ENCODE measurements around the gene HCRTR1.
A peak's percentile ranks its signal among the peaks of the same experiment; 100 is the strongest.

HCRTR1 gene

DNA sequence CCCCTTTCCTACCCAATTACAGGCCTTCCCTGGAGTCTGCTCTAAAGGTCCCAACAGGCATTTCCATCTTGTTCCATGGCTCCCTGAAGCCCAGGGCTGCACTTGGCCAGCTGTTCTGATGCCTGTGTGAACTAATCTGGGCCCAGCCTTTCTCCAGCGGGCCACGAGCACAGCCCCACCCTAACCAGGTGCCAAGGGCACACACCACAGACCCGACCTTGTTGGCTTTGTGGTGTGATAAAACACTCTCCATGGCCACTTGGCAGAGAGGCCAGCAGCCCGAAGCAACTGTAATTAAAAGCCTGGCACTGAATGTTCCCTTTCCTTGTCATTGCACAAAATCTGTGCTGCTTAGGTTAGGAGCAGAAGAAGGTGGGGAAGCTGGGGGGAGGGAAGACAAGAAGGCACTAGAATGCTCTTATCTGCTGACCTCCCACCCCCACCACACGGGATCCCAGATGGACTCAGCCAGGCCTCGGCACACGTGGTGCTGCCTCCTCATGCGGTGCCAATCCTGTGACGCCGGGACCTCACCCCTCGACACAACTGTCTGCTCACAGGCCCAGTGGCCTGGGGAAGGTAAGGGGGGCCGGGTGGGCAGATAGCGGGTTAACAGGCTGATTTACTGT lies 9.9 kb downstream of the HCRTR1 start:
- no peak for DNase-seq

DNA sequence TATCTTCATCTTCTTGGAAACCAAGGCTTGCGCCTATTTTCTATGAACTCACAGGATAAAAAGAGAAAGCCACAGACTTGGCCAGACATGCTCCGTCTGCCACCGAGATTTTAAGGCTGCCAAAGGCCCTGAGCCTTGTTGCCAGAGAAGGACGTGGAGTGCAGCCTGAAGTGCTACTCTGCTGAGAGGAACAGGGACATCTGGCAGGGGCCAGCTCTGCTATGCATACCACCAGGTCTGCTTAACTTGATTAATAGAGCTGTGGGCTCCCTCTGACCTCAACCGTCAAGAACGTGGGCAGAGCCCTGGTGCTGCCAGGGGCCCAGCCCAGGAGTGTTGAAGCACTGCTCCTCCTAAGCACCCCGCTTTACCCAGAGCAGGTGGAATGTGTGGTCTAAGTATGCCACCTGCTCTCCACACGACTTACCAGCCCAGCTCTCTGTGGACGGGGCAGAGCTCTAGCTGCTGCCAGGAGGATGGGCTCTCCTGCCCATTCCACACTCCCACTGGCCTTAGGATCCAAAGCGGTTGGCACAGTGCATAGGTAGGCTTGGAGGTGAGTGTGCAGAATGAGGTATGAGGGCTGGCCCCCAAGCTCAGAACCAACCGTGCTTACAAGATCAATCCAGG lies 10.6 kb downstream of the HCRTR1 start:
- no peak for DNase-seq

DNA sequence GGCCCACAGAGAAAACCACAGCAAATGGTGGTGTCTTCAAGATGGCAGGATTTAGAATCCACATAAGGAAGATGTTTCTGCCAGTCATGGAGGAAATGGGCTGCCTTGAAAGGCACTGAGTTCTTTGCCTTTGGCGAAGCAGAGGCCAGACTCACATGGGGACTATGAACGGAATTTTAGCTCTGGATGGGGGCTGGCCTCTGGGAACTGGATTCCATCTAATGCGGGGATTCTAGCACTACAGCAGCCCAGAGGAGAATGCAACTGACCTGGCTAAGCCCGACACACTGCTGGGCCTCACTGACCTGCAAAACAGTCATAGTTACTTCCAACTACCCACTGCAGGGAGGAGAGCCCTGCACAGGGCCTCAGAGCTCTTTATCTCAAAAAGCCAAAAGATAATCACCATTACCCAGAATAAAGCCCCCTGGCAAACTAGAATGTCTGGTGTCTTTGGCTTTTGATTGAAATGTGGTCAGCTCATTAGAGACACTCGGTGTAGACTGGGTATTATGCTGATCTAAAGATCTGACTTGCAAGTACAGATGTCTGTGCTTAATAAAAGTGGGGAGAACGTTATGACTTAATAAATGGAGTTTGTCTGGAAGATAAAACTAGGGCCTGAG lies 11.6 kb downstream of the HCRTR1 start:
- DNase-seq, result no peak

DNA sequence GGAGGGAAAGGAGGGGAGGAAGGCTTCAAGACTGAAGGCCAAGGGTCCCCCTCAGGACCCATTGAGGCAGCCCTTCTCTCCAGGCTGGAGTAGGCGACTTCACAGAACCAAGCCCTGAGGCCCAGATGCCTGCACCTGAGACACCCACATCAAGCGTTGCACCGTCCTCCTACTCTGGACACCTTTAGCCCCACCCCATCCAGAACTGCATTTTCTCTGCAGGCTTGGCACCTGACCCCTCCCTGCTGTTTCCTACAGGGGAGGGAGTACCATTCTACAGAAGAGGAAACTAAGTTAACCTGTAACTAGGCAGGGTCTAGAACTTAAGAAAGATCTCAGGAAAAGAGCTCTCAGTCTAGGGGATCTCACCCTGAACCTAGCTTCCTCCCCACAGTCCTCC lies 15.2 kb downstream of the HCRTR1 start:
- DNase-seq, result no peak

DNA sequence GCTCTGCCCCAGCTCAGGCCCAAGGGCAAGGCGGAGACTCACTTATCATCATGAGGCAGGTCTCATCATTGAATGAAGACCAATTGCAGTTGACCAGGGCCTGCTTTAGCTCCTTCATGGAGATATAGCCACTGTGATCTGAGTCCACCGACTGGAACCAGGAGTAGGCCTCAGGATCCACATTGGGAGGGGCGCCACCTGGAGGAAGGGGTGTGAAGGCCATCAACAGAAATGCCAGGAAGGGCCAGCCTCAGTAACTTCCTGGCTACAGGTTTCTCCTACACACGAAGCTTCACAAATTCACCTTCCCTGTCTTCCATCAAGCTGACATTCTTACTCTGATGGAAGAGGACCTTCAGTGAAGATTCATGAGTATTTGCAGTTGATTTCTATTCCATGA lies 15.6 kb downstream of the HCRTR1 start:
- DNase-seq, result peak; percentile 13 to 17

DNA sequence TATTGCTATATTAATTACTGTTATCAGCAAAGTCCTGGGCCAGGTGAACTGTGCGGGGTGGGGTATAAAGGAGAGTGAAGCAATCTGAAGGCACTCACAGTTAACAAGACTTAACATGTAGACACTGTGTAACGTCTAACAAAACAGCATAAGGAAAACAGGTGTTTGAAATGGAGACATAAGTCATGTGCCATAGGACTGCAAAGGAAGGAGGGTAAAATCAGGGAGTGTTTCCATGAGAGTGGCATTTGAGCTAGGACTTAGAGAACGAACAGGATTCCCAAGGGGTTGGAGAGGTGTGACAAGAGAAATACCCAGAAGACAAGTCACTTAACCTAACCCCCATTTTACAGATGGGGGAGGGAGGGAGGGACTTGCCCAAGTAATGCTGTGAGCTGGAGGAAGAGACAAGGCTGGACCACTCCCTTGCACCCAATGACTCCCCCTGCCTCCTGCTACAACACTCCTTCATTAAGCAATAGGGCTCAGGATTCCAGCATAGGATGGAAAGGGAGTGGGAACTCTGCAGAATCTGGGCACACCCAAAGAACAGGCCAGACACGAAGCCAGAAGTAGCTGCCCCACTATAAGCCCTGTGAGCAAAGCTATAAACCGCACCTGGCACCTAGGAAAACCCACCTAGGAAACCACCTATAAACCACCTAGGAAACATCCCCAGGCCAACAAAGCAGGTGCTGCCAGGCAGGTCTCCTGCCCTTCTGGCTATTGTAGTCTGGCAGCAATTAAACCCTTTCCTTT lies 20.6 kb downstream of the HCRTR1 start:
- DNase-seq, result no peak

DNA sequence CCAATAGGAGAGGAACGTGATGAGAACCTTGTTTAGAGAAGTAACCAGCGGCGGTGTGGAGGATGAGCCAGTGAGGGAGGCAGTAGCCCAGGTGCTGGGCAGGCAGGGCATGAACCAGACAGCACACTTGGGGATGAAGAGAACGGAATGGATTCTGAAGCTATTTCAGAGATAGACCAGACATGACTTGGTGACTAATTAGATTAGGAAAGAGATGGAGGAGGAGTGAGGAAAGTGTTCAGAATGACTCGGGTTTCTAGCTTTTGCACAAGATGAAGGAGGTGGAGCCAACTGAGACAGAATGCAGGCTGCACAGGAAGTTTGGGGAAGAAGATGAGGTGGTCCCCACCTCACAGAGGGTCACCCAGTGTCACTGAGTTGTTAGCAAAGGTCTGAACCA lies 22.1 kb downstream of the HCRTR1 start:
- DNase-seq, result no peak

DNA sequence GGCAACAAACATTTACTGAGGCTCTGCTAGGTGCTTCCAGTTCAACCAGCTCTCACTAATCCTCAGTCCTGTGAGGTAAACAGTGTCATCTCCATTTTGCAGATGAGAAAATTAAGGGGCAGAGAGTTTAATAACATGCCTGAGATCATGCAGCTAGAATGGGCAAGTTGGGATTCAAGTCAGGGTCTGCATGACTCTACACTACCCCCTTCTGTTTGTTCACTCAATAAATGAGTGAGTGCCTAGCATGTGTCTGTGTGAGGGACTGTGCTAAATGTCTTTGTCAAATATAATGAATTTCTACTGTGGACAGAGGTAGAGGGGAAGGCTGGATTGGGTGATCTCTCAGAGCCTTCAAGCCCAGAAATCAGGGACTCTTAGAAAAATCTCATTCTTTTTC lies 22.7 kb downstream of the HCRTR1 start:
- no peak for DNase-seq

DNA sequence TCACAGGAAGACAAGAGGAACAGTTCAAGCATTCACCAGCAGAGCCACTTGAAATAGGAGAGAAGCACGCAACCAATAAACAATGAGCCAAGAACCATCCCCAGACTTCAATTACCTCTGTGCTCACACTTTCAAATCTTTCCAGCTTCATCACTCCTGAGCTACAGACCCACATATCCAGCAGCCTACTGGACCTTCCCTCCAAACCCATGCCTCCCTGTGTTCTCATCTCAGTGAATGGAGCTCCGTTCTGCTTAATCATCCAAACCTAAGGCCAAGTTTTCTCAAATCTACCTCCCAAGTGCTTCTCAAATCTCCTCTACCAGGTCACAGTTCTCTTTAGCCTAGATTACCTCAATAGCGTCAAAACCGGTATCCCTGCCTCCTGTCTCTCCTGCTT lies 23.5 kb downstream of the HCRTR1 start:
- no peak for DNase-seq

DNA sequence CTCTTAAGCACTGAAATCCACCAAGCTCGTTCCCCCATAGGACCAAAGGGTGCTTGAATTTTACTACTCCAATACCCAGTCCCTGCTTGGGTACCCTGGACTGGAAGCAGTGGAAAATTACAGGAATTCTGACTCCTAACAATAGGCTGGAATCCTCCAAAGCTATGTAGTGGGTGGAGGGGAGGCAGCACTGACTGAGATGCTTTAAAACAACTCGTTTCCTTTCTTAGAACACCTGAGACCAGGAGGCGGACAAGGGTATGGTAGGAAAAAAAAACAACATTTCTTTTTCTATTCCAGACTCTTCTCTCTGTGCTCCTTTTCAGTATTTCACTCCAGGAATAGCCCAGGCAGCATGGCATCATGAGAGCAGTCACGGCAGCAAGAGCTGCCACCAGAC lies 24.9 kb downstream of the HCRTR1 start:
- no peak for DNase-seq

DNA sequence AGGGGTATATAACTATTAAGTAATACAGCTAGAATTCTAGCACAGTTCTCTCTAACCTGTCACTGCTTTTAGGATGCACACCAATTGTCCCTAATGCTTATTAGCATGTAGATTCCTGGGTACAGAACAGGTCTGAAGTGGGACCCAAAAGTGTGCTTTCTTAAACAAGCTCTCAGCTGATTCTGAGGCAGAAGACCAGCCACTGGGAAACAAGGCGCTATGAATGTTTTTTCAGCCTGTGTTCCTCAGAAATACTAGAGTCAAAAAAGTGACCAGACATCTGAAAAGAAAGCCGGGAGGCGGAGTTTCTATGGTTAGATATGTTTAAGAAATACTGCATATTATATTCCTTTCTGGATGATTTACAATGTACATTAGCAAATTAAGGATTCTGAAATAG lies 25.4 kb downstream of the HCRTR1 start:
- DNase-seq, result no peak

DNA sequence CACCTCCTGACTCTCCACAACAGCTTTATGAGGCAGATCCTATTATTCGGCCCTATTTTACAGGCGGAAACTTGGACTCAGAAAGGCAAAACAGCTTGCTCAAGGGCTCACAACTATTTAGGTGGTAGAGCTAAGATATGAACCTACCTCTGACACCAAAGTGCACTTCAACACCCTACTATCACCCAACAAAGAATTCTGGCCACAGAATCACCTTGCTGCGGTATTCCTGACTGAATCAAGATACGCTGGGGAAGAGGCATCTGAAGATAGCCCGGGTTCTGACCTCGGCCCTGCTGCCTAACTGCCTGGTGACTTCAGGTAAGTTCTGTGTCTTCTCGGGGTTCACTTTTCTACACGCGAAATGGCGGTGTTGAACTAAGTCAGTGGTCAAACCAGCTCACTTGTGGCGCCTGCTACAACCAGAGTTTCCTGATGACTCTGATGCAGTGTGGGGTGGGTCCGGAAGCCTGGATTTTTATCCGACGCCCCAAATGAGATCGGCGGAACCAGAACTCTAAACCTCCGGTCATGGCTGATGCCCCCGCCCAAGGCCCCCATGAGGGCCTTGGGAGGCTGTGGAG lies 26.6 kb downstream of the HCRTR1 start:
- DNase-seq, result no peak

DNA sequence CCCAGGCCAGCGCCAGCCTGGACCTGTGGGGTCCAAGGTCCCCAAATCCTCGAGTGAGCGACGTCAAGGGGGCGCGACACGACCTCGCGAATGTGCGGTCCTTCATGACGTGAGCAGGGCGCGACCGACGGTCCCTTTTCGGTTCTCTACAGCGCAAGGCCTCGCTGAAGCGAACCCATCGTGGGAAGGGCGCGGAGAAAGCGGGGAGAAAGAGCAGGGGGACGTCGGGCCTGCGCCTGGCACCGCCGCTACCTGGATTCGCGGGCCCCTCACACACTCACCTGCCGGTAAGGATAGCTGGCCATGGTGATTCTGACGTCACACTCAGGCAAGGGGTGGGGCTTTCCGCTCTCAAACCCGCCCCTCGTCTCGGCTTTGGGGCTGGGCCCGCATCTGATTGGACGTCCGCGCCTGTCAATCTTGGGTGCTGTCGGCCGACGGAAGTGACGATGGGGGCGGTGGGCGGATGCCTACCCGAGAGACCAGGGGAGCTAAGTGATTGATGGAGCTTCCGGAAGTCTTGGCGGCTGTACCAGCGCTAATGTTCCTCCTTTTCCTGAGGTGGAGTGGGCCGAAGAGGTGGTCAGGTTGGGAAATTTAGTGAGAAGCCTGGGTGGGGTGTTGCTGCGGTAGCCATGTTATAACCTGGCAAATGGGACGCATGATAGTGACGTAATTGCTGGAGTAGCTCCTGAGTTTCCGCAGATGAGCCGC lies 27.2 kb downstream of the HCRTR1 start, which contains the start of gene PEF1:
Gene PEF1 (minus strand): TSS at position 317 of the 714 bp plus-strand sequence. CDS start 12 bp downstream, at position 305.
- DNase-seq, result peak; percentile 99

DNA sequence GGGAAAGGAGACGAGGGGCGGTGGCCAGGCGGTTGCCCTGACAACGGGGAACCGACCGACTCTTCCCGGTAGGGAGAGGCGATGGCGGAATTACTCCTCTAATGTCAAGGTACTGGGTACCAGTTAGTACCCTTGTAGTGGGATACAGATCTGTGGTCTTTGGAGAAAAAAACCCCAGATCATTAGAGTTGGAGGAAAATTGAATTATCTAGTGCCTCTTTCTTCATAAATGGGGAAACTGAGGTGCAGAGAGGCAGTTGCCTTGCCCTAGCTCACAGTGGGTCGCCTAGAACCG lies 27.7 kb downstream of the HCRTR1 start:
- no peak for DNase-seq

DNA sequence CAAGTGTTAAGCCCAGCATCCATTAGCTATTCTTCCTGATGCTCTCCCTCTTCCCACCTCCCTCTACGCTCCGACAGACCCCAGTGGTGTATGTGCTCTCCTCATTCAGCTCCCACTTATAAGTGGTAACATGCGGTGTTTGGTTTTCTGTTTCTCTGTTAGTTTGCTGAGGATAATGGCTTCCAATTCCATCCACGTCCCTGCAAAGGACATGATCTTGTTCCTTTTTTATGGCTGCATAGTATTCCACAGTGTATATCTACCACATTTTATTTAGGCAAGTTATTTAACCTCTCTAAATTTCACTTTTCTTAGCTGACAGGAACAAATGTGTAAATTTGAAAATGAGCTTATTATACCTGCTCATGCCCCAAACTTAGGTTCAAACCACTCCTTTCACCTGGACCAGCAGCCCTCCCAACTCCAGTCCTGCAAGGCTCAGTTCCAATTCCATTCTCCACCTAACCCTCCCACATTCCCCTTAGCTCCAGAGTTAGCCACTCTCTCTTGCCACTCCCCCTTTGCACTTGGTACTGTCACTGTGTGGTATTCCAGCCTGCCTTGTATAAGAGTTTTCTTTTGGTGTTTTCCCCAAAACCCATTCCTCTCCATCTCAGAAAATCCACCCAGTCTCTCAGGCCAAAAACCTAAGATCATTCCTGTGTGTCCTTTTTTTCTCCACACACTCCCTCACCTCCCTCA lies 28.9 kb downstream of the HCRTR1 start:
- DNase-seq, result no peak

DNA sequence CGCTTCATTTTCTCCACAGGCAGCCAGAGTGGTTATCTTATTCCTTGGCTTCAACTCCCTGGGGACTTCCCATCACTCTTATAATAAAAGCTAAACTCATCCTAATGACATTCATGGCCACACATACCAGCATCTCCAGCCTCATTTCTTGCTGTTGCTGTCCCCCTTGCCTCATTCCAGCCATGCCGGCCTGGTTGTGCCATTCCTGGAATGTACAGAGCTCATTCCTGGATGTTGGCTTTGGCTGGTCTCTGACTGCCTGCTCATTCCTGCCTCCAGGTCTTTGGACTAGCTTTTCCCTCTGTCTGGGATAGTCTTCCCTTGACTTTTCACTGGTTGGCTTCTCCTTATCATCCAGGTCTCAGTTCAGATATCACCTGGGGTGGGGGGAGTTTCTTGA lies 29.6 kb downstream of the HCRTR1 start:
- DNase-seq, result no peak

DNA sequence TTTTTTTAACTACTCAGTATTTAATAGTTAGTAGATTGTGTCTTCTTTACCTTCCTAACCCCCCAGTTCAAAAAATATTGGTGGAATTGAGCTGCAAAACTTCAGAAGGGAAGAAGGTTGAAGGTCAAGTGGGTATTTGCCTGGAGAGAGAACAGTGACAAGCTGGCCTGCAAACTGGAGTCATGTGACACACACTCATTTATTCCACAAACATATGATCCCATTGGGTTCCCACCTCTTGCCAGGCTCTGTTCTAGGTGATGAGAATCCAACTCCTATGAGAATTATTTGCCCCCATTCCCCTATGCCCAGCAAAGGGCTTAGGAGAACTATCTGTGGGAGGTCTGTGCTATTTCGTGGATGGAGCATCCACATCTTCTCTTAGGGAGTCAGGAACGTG lies 30.7 kb downstream of the HCRTR1 start:
- DNase-seq, result no peak

DNA sequence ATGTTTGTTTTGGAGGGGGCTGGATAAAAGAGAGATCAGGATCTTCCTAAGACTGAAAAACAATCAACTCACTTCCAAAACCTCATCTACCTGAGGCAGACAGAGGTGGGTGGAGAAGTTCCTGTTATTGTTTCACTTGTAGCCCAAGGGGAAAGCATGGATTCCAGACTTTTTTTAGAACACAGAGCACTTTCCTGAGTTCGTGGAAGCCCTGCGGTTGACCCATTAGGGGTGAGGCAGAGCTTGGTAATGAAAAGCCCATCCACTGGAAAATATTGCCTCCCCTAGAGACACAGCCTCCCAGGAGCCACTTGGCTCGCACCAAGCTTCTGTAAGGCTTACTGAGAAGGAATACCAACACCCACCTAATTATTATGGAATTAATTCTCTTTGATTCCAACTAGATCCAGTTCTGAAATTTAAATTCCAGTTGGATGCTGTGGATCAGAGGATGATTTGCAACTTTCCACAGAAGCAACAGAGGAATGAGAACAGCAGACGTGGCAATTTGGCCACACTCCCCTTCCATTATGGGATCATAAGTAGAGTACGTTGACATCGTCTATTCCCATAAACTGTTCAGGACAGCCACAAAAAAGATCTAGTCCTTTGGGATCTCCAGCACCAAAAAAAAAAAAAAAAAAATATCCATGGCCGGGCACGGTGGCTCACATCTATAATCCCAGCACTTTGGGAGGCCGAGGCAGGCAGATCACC lies 31.3 kb downstream of the HCRTR1 start:
- DNase-seq, result no peak

DNA sequence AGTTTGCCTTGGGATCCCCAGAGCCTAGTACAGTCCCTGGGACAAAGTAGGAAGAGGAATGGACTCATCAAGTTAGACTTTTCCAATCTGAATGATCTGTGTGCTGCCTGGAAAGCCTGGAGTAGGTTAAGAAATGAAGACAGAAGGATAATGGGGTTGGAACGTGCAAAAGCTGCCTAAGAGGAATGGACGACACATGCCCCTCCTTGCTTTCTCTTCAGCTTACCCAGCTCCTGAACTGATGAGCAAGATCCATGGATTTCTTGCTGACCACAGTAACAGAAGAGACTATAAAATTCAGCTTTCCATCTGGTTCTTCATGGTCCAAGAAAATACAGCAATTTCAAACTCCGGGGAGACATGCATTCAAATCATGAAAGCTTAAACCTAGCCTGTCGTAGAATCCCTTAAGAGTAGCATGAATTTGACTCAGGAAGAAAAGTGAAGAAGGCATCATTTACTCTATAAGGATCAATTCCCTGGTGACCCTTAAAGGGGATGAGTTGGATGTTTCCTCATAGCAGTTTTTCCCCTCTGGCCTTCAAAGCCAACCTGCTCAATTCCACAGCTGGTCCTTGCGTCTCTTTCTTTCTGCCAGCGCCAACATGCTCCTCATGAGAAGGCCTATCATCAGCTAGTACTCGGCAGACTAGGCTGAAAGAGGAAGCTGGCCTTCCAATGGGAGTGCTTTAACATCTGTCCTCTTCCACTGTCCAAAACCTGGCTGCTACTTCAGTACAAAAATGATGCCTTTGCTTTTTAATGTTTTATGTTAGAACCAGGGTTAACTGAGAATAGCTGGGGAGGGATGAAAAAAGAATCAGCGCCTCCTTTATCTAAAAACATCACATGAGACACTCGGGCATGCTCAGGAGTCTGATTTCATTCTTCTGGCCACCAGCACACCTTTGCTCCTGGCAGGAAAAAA lies 32.9 kb downstream of the HCRTR1 start:
- DNase-seq, result no peak

DNA sequence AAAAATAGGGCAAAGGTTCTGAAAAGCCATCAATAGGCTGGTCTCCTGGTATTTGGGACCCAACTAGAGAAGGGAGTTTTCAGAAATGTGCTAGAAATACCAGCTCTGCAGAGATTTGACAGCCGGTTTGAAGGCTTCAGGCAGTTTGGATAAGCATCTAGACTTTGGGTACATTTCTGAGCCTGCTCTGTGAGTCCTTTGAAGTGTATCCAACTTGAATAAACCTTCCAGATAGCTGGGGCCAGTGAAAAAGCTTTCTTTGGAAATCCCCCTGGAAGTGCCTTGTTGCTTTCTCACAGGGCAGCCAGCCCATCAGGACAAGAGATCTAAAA lies 33.6 kb downstream of the HCRTR1 start:
- no peak for DNase-seq

DNA sequence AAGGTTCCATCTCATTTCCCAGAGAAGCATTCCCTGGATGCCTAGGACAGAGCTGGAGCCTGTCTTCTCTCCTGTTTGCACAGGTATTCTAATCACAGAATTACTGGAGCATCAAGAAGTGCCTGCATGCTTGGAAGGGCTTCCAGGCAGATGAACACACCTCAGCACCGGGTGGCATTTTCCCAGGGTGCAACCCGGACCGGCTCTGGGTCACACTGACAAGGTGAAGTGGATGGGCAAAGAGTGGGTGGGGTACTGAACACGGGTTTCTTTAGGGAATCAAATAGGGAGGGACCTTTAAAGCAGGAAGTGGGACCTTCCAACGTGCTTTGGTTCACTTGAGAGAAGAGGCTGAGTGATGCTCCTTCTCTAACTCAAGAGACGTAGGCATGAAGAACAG lies 34.3 kb downstream of the HCRTR1 start:
- no peak for DNase-seq

Data from activated CD4-positive, alpha-beta T cell treated with anti-CD3 and anti-CD28 coated beads, Interleukin-2, amount 50 U/mL, for 4 hours (primary cell).